Neuronal stem cell (in vitro differentiated cells): ENCODE results near the gene HIVEP2.

Experiments used
- DNase-seq: peaks from one replicate; pipeline ENCODE4 v3.0.0-alpha.2; 2013; ENCODE audit warnings: low spot score
- H2AFZ ChIP-seq: one replicate; pipeline ENCODE4 v1.6.1; 2013; ENCODE audit warnings: mild to moderate bottlenecking, low read length, inconsistent platforms
- H2AK5ac ChIP-seq: 2 replicates; pipeline ENCODE4 v1.6.1; 2013; ENCODE audit warnings: low read depth, mild to moderate bottlenecking, inconsistent platforms, low read length, moderate library complexity, mixed read lengths
- H2BK120ac ChIP-seq: 2 replicates; pipeline ENCODE4 v1.6.1; 2013; ENCODE audit warnings: low read depth, mild to moderate bottlenecking, inconsistent platforms, low read length, moderate library complexity, mixed read lengths
- H2BK12ac ChIP-seq: one replicate; pipeline ENCODE4 v1.6.1; 2013; ENCODE audit warnings: low read length, inconsistent platforms
- H2BK15ac ChIP-seq: 2 replicates; pipeline ENCODE4 v1.6.1; 2013; ENCODE audit warnings: mild to moderate bottlenecking, low read length, inconsistent platforms, mixed read lengths
- H2BK5ac ChIP-seq: one replicate; pipeline ENCODE4 v1.6.1; 2013; ENCODE audit warnings: inconsistent platforms, mild to moderate bottlenecking, low read length, moderate library complexity
- H3K14ac ChIP-seq: one replicate; pipeline ENCODE4 v1.6.1; 2013; ENCODE audit warnings: low read length, inconsistent platforms
- H3K18ac ChIP-seq: 2 replicates; pipeline ENCODE4 v1.6.1; 2013; ENCODE audit warnings: low read length, inconsistent platforms
- H3K23ac ChIP-seq: 2 replicates; pipeline ENCODE4 v1.6.1; 2013; ENCODE audit warnings: low read depth, mild to moderate bottlenecking, mixed read lengths, low read length, inconsistent platforms; ENCODE audit not compliant: poor library complexity
- H3K27ac ChIP-seq: replicated peaks from 3 replicates; pipeline ENCODE4 v1.5.1; 2013; ENCODE audit warnings: low read length, inconsistent platforms
- H3K27me3 ChIP-seq, 3 experiments: 2 replicates each; pipeline ENCODE4 v1.6.1; 2013; ENCODE audit warnings: low read length in 3 of 3, mild to moderate bottlenecking in 2 of 3, inconsistent platforms in 1 of 3, low read depth in 1 of 3, mixed read lengths in 1 of 3, moderate library complexity in 1 of 3; ENCODE audit not compliant: control insufficient read depth in 3 of 3, insufficient read depth in 3 of 3
- H3K36me3 ChIP-seq, 2 donors: replicated peaks in 1 of 2; 2 replicates each; pipeline ENCODE4 v1.6.1; 2013; ENCODE audit warnings: low read length in 2 of 2; ENCODE audit not compliant: control insufficient read depth in 2 of 2, insufficient read depth in 2 of 2
- H3K4ac ChIP-seq: 2 replicates; pipeline ENCODE4 v1.6.1; 2013; ENCODE audit warnings: inconsistent platforms, mild to moderate bottlenecking, low read length, moderate library complexity
- H3K4me1 ChIP-seq, 2 donors: 1 replicate in 1 of 2; 2 replicates in 1 of 2; pipeline ENCODE4 v1.6.1; 2013; ENCODE audit warnings: low read length in 2 of 2, low read depth in 1 of 2; ENCODE audit not compliant: control insufficient read depth in 2 of 2, insufficient read depth in 1 of 2
- H3K4me2 ChIP-seq: one replicate; pipeline ENCODE4 v1.6.1; 2013; ENCODE audit warnings: mild to moderate bottlenecking, low read length, inconsistent platforms; ENCODE audit not compliant: insufficient read depth, poor library complexity, severe bottlenecking
- H3K4me3 ChIP-seq, 2 donors: 2 replicates each; pipeline ENCODE4 v1.5.1; 2013; ENCODE audit warnings: low read length in 2 of 2, mild to moderate bottlenecking in 2 of 2, inconsistent platforms in 1 of 2, moderate library complexity in 1 of 2
- H3K79me1 ChIP-seq: one replicate; pipeline ENCODE4 v1.6.1; 2013; ENCODE audit warnings: low read depth, mild to moderate bottlenecking, inconsistent platforms, low read length, moderate library complexity
- H3K9ac ChIP-seq: one replicate; pipeline ENCODE4 v1.6.1; 2013; ENCODE audit warnings: mild to moderate bottlenecking, low read depth, low read length, inconsistent platforms; ENCODE audit not compliant: poor library complexity
- H3K9me3 ChIP-seq, 2 donors: replicated peaks in 1 of 2; 2 replicates each; pipeline versions ENCODE3 to v1.6.1; 2013; ENCODE audit warnings: low read length in 2 of 2, mild to moderate bottlenecking in 2 of 2, inconsistent platforms in 1 of 2, low read depth in 1 of 2, mixed read lengths in 1 of 2, moderate library complexity in 1 of 2; ENCODE audit not compliant: control insufficient read depth in 2 of 2, insufficient read depth in 1 of 2
- H4K8ac ChIP-seq: one replicate; pipeline ENCODE4 v1.6.1; 2013; ENCODE audit warnings: low read depth, mild to moderate bottlenecking, inconsistent platforms, low read length, moderate library complexity
- H4K91ac ChIP-seq: one replicate; pipeline ENCODE4 v1.6.1; 2013; ENCODE audit warnings: low read length, low read depth, mild to moderate bottlenecking, inconsistent platforms; ENCODE audit not compliant: poor library complexity
- WGBS, 2 donors: extraction: QIAGEN DNeasy Blood & Tissue Kit; methylation state at CpG; one replicate each; pipeline ENCODE4 v1.1.7; 2013; ENCODE audit warnings: missing lambda C conversion rate in 2 of 2, mixed read lengths in 1 of 2; ENCODE audit not compliant: insufficient read length in 2 of 2, insufficient replicate concordance in 1 of 2; ENCODE audit errors: extremely low coverage in 2 of 2; 5-methylcytosine and 5-hydroxymethylcytosine counted together

HIVEP2 gene

DNA sequence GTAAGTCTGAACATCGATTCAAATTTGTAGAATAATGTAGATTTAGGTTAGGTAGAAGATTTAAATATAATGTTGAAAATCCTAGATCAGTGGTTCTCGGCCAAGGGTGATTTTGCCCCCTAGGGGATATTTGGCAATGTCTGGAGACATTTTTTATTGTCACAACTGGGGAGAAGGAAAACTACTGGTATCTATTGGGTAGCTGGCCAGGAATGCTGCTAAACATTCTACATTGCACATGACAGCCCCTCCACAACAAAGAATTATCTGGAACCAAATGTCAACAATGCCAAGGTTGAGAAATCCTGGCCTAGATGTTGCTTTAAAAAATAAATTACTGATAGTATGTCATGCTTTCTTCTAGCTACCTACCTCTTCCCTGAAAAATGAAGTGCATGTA is 76.1 kb downstream of the HIVEP2 start:
- Histone ChIP-seq H2BK15ac (no peak overlapping the region), H3K14ac (no peak overlapping the region), H2AFZ (no peak overlapping the region), H3K4me2 (no peak overlapping the region), H3K79me1 (no peaks in the 10 kb centered on the region), H3K4ac (no peak overlapping the region), H2BK12ac (no peak overlapping the region), H4K8ac (no peak overlapping the region), H3K9me3 (no peaks in the 10 kb centered on the region), H3K9ac (no peak overlapping the region), H3K4me1 (peaks cover 0 to 9% of the 10 kb centered on the region in 2 donors), H4K91ac (no peak overlapping the region), H3K4me3 (no peak overlapping the region), H2AK5ac (no peak overlapping the region), H3K27ac (no peak overlapping the region), H3K23ac (no peak overlapping the region), H2BK120ac (no peak overlapping the region), H2BK5ac (no peak overlapping the region), H3K27me3 (no peaks in the 10 kb centered on the region), H3K18ac (no peak overlapping the region), H3K36me3 (no peaks in the 10 kb centered on the region)
- no peak for DNase-seq
- no CpG with 5 or more reads among the region's 2 CpGs for WGBS, 2 donors

DNA sequence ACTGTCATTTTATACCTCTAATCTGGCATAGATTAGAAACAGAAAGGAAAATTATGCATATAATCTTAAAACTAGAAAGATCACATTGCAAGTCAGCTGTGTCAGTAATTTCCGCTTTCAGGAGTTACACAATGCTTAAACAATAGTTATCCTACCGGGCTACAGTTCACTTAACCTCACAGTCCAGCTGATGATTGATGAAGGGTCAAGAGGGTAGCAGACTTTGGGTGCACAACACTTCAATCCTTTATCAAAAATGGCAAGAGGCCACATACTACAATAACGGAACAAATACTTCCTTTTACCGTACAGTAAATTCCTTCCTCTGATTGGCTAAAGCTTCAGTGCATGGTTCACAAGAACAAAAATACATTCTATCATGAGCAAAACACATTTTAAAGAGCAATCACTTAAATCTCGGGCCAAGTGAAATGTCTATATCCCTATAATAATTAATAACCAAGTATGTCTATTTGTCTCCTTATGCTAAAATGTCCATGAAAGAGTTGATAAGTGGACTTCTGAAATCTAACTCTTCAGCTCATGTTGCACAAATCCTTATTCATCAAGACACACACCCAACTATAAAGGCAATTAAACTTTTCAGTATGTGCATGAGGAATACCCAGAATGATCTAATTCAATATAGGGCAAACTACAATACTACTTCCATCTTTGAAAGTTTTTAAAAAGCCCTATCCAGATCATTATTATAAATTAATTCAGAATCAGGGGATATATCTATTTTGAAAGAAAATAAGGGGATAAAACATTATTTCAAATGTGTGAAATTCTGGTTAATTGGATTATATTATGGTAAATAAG is 76.8 kb downstream of the HIVEP2 start:
- H3K9me3 ChIP-seq, result no peaks in the 10 kb centered on the region
- H3K36me3 ChIP-seq, result no peaks in the 10 kb centered on the region
- H2BK5ac ChIP-seq, result no peak overlapping the region
- no peaks in the 10 kb centered on the region for H3K79me1 ChIP-seq
- H3K18ac ChIP-seq, result no peak overlapping the region
- no peak overlapping the region for H2BK12ac ChIP-seq
- no peak overlapping the region for H3K4ac ChIP-seq
- H3K27me3 ChIP-seq, result no peaks in the 10 kb centered on the region
- no peak overlapping the region for H3K4me2 ChIP-seq
- no CpG with 5 or more reads among the region's 5 CpGs for WGBS, 2 donors
- no peak overlapping the region for H3K9ac ChIP-seq
- H3K4me1 ChIP-seq, result peaks cover 0 to 9% of the 10 kb centered on the region in 2 donors
- DNase-seq, result no peak
- H3K14ac ChIP-seq, result no peak overlapping the region
- no peak overlapping the region for H2BK120ac ChIP-seq
- H2BK15ac ChIP-seq, result no peak overlapping the region
- H4K8ac ChIP-seq, result no peak overlapping the region
- H2AK5ac ChIP-seq, result no peak overlapping the region
- H4K91ac ChIP-seq, result no peak overlapping the region
- no peak overlapping the region for H2AFZ ChIP-seq
- H3K27ac ChIP-seq, result no peak overlapping the region
- no peak overlapping the region for H3K23ac ChIP-seq
- no peak overlapping the region for H3K4me3 ChIP-seq

DNA sequence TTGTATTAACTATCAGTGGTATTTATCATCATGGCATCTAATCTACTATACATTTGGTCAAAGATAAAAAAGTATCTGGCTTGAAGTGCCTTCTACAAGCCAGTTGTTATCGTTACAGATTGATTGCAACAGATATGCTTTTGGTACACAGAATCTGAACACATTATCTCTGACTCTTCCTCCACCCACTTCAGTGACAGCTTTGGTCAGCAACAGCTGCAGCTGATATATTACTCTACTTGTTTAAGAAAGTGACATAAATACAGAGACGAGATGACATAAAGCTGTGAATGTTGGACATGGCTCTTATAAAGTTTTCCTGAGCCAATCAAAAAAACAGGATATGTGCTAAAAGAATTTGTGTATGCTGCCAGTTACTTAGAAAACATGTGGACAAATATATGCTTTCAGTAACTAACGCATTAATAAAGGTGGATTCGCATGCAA is 77.6 kb downstream of the HIVEP2 start:
- H3K9me3 ChIP-seq, result no peaks in the 10 kb centered on the region
- no peak overlapping the region for H3K4me3 ChIP-seq
- no peaks in the 10 kb centered on the region for H3K36me3 ChIP-seq
- H3K14ac ChIP-seq, result no peak overlapping the region
- H2AFZ ChIP-seq, result no peak overlapping the region
- no peak overlapping the region for H4K8ac ChIP-seq
- no peak overlapping the region for H3K4me2 ChIP-seq
- DNase-seq, result no peak
- H2BK12ac ChIP-seq, result no peak overlapping the region
- no peak overlapping the region for H3K9ac ChIP-seq
- no peaks in the 10 kb centered on the region for H3K79me1 ChIP-seq
- H3K4ac ChIP-seq, result no peak overlapping the region
- no peak overlapping the region for H2AK5ac ChIP-seq
- H3K23ac ChIP-seq, result no peak overlapping the region
- no peak overlapping the region for H3K27ac ChIP-seq
- no peak overlapping the region for H3K18ac ChIP-seq
- no peak overlapping the region for H4K91ac ChIP-seq
- H2BK5ac ChIP-seq, result no peak overlapping the region
- no peak overlapping the region for H2BK120ac ChIP-seq
- no CpG with 5 or more reads among the region's 4 CpGs for WGBS, 2 donors
- no peaks in the 10 kb centered on the region for H3K27me3 ChIP-seq
- peaks cover 0 to 9% of the 10 kb centered on the region in 2 donors for H3K4me1 ChIP-seq
- no peak overlapping the region for H2BK15ac ChIP-seq

DNA sequence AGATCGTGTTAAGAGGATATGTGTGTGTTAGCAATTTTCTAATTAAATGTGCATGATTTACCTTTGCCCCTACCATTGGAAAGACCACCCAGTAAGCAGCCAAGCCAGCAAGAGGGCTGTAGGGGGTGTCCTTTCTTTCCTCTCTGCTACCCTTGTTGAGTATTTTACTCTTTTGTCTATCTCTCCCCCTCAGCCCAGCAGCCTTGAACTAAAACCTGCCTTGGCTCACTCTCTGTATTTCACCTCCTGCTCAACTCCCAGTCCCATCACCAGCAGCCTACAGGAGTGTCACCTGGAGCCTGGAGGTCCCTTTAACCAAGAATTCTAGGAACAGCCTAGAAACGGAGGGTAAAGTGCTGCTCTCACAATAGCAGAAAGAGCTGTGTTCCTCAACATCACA is 81.0 kb downstream of the HIVEP2 start:
- H3K9ac ChIP-seq, result no peak overlapping the region
- no peak overlapping the region for H4K8ac ChIP-seq
- H3K4me3 ChIP-seq, result no peak overlapping the region
- no peak overlapping the region for H4K91ac ChIP-seq
- no peak for DNase-seq
- no CpG with 5 or more reads among the region's 2 CpGs for WGBS, 2 donors
- H3K4ac ChIP-seq, result no peak overlapping the region
- no peaks in the 10 kb centered on the region for H3K27me3 ChIP-seq
- no peak overlapping the region for H3K23ac ChIP-seq
- peaks cover 0 to 8% of the 10 kb centered on the region in 2 donors for H3K4me1 ChIP-seq
- no peak overlapping the region for H2BK12ac ChIP-seq
- H3K9me3 ChIP-seq, result no peaks in the 10 kb centered on the region
- H2BK120ac ChIP-seq, result no peak overlapping the region
- no peaks in the 10 kb centered on the region for H3K36me3 ChIP-seq
- H3K14ac ChIP-seq, result no peak overlapping the region
- H2BK15ac ChIP-seq, result no peak overlapping the region
- H2AK5ac ChIP-seq, result no peak overlapping the region
- no peak overlapping the region for H3K18ac ChIP-seq
- H3K79me1 ChIP-seq, result no peaks in the 10 kb centered on the region
- H3K4me2 ChIP-seq, result no peak overlapping the region
- H2BK5ac ChIP-seq, result no peak overlapping the region
- no peak overlapping the region for H3K27ac ChIP-seq
- H2AFZ ChIP-seq, result no peak overlapping the region
